H9 (cell line): ENCODE results near the gene NUDT9. TPM values are rescaled to one million over a fixed set of nuclear protein-coding genes. Genes with fewer than 3 reads are reported as not detected.

ENCODE experiments used
- DNase-seq: peaks from one replicate; pipeline ENCODE4 v3.0.0-alpha.2; 2017
- H2AFZ ChIP-seq: one replicate; pipeline ENCODE4 v1.6.1; 2013; ENCODE audit warnings: mild to moderate bottlenecking, low read length, control low read depth, moderate library complexity
- H2AK5ac ChIP-seq: 2 replicates; pipeline ENCODE4 v1.6.1; 2013; ENCODE audit warnings: low read length, control low read depth, mixed read lengths; ENCODE audit not compliant: insufficient read length
- H2BK120ac ChIP-seq: one replicate; pipeline ENCODE4 v1.6.1; 2013; ENCODE audit warnings: low read depth, mild to moderate bottlenecking, low read length, control low read depth, inconsistent platforms; ENCODE audit not compliant: poor library complexity, severe bottlenecking
- H2BK12ac ChIP-seq: 2 replicates; pipeline ENCODE4 v1.6.1; 2013; ENCODE audit warnings: low read length, control low read depth, mixed read lengths, low read depth; ENCODE audit not compliant: insufficient read length
- H2BK15ac ChIP-seq: 2 replicates; pipeline ENCODE4 v1.6.1; 2013; ENCODE audit warnings: low read depth, low read length, control low read depth
- H2BK20ac ChIP-seq: one replicate; pipeline ENCODE4 v1.6.1; 2013; ENCODE audit warnings: low read depth, mild to moderate bottlenecking, low read length, control low read depth, inconsistent platforms; ENCODE audit not compliant: poor library complexity, severe bottlenecking
- H2BK5ac ChIP-seq: 2 replicates; pipeline ENCODE4 v1.6.1; 2013; ENCODE audit warnings: low read length, control low read depth, mixed read lengths; ENCODE audit not compliant: insufficient read length
- H3K14ac ChIP-seq: 2 replicates; pipeline ENCODE4 v1.6.1; 2013; ENCODE audit warnings: low read length, control low read depth; ENCODE audit not compliant: insufficient read depth
- H3K18ac ChIP-seq: 2 replicates; pipeline ENCODE4 v1.6.1; 2013; ENCODE audit warnings: low read depth, mild to moderate bottlenecking, mixed read lengths, low read length, control low read depth; ENCODE audit not compliant: insufficient read length
- H3K23ac ChIP-seq: 2 replicates; pipeline ENCODE4 v1.6.1; 2013; ENCODE audit warnings: low read length, control low read depth, mixed read lengths, low read depth; ENCODE audit not compliant: insufficient read length
- H3K23me2 ChIP-seq: 2 replicates; pipeline ENCODE4 v1.6.1; 2013; ENCODE audit warnings: low read depth, mild to moderate bottlenecking, mixed read lengths, low read length, control low read depth; ENCODE audit not compliant: insufficient read length, poor library complexity, severe bottlenecking
- H3K27ac ChIP-seq: 2 replicates; pipeline ENCODE4 v1.5.1; 2013; ENCODE audit warnings: low read length, control low read depth, mixed read lengths, low read depth; ENCODE audit not compliant: insufficient read length
- H3K27me3 ChIP-seq: 2 replicates; pipeline ENCODE4 v1.6.1; 2013; ENCODE audit warnings: low read length, control low read depth, inconsistent platforms; ENCODE audit not compliant: insufficient read depth
- H3K4ac ChIP-seq: 2 replicates; pipeline ENCODE4 v1.6.1; 2013; ENCODE audit warnings: low read depth, mild to moderate bottlenecking, control low read depth, inconsistent platforms, low read length, moderate library complexity
- H3K4me1 ChIP-seq: 2 replicates; pipeline ENCODE4 v1.6.1; 2013; ENCODE audit warnings: low read length, control low read depth, inconsistent platforms; ENCODE audit not compliant: insufficient read depth
- H3K4me2 ChIP-seq: 2 replicates; pipeline ENCODE4 v1.6.1; 2013; ENCODE audit warnings: low read length, control low read depth, mixed read lengths; ENCODE audit not compliant: insufficient read length, insufficient read depth
- H3K56ac ChIP-seq: 2 replicates; pipeline ENCODE4 v1.6.1; 2013; ENCODE audit warnings: low read depth, mild to moderate bottlenecking, mixed read lengths, low read length, control low read depth; ENCODE audit not compliant: insufficient read length
- H3K79me1 ChIP-seq: 2 replicates; pipeline ENCODE4 v1.6.1; 2013; ENCODE audit warnings: low read depth, mild to moderate bottlenecking, moderate library complexity, low read length, control low read depth, inconsistent platforms; ENCODE audit not compliant: insufficient read depth, poor library complexity, severe bottlenecking
- H3K79me2 ChIP-seq: 2 replicates; pipeline ENCODE4 v1.6.1; 2013; ENCODE audit warnings: low read length, control low read depth, inconsistent platforms; ENCODE audit not compliant: insufficient read depth
- H3K9ac ChIP-seq: 2 replicates; pipeline ENCODE4 v1.6.1; 2013; ENCODE audit warnings: low read length, control low read depth, mixed read lengths; ENCODE audit not compliant: insufficient read length; ENCODE audit errors: extremely low read depth
- H3K9me3 ChIP-seq: one replicate; pipeline ENCODE4 v1.6.1; 2013; ENCODE audit warnings: low read depth, low read length, inconsistent platforms; ENCODE audit not compliant: control insufficient read depth
- H3T11ph ChIP-seq: one replicate; pipeline ENCODE4 v1.6.1; 2013; ENCODE audit warnings: mild to moderate bottlenecking, low read length, control low read depth, inconsistent platforms
- H4K20me1 ChIP-seq: one replicate; pipeline ENCODE4 v1.6.1; 2013; ENCODE audit not compliant: control insufficient read depth, insufficient read length, insufficient read depth
- H4K5ac ChIP-seq: 2 replicates; pipeline ENCODE4 v1.6.1; 2013; ENCODE audit warnings: low read depth, mild to moderate bottlenecking, mixed read lengths, low read length, control low read depth; ENCODE audit not compliant: insufficient read length
- H4K8ac ChIP-seq: replicated peaks from 2 replicates; pipeline ENCODE4 v1.6.1; 2013; ENCODE audit warnings: low read length, control low read depth, mixed read lengths, low read depth; ENCODE audit not compliant: insufficient read length
- H4K91ac ChIP-seq: 2 replicates; pipeline ENCODE4 v1.6.1; 2013; ENCODE audit warnings: low read depth, mild to moderate bottlenecking, moderate library complexity, mixed read lengths, low read length, control low read depth; ENCODE audit not compliant: insufficient read length
- H3K27ac Mint-ChIP-seq, 3 experiments: 2 replicates in 2 of 3; 3 replicates in 1 of 3; pipeline ENCODE4 v1.8.0; 2020 to 2021; ENCODE audit warnings: mixed read lengths in 3 of 3, mild to moderate bottlenecking in 1 of 3, moderate library complexity in 1 of 3
- H3K27me3 Mint-ChIP-seq: 2 replicates; pipeline ENCODE4 v1.8.0; 2021; ENCODE audit warnings: low read depth, mild to moderate bottlenecking, moderate library complexity, mixed read lengths
- H3K36me3 Mint-ChIP-seq, 3 experiments: 2 replicates in 2 of 3; 3 replicates in 1 of 3; pipeline ENCODE4 v1.8.0; 2020 to 2021; ENCODE audit warnings: low read depth in 3 of 3, mixed read lengths in 3 of 3; ENCODE audit not compliant: insufficient read depth in 1 of 3
- H3K4me1 Mint-ChIP-seq, 2 experiments: 2 replicates each; pipeline ENCODE4 v1.8.0; 2020; ENCODE audit warnings: mixed read lengths in 2 of 2
- H3K4me3 Mint-ChIP-seq, 2 experiments: 2 replicates in 1 of 2; 3 replicates in 1 of 2; pipeline ENCODE4 v1.8.0; 2020 to 2021; ENCODE audit warnings: mild to moderate bottlenecking in 2 of 2, mixed read lengths in 2 of 2, moderate library complexity in 1 of 2
- H3K9me3 Mint-ChIP-seq, 2 experiments: 2 replicates in 1 of 2; 3 replicates in 1 of 2; pipeline ENCODE4 v1.8.0; 2020; ENCODE audit warnings: mild to moderate bottlenecking in 2 of 2, mixed read lengths in 2 of 2, moderate library complexity in 1 of 2
- CTCF ChIP-seq: fragments of 200-600 bp; sonication (generic); conservative IDR thresholded peaks from 3 replicates; pipeline ENCODE4 v1.8.0; 2021; ENCODE audit warnings: antibody characterized with exemption, mild to moderate bottlenecking
- WGBS: extraction: QIAGEN DNeasy Blood & Tissue Kit; methylation state at CpG from one replicate; pipeline ENCODE4 v1.1.7; 2013; ENCODE audit warnings: missing lambda C conversion rate, low lambda C conversion rate, mixed read lengths; ENCODE audit not compliant: insufficient read length; ENCODE audit errors: extremely low coverage; 5-methylcytosine and 5-hydroxymethylcytosine counted together
- total RNA-seq: library from RNA; stranded (reverse); gene quantifications from 2 replicates; pipeline ENCODE4 v1.2.1, GENCODE V29; 2021

The NUDT9 gene
- total RNA-seq, 1 experiment from 2014 or later: 28.5 TPM

- Histone ChIP-seq H3K4me2 (no peak overlapping the region), H2BK20ac (no peak overlapping the region), H3K4me1 (no peaks in the 10 kb centered on the region), H4K91ac (no peak overlapping the region), H3K23ac (no peak overlapping the region), H4K5ac (no peak overlapping the region), H4K20me1 (no peaks in the 10 kb centered on the region), H3K14ac (no peak overlapping the region), H3K9me3 (no peaks in the 10 kb centered on the region), H3K56ac (no peak overlapping the region), H3K4ac (no peak overlapping the region), H4K8ac (no peak overlapping the region), H3K27ac (no peak overlapping the region), H2BK120ac (no peak overlapping the region), H3K79me2 (no peaks in the 10 kb centered on the region), H3K9ac (no peak overlapping the region), H3K27me3 (no peaks in the 10 kb centered on the region; the same call in 1 of the 2 replicates), H2BK15ac (no peak overlapping the region), H3K23me2 (no peaks in the 10 kb centered on the region), H2BK5ac (no peak overlapping the region), H3K79me1 (no peaks in the 10 kb centered on the region), H2AFZ (no peak overlapping the region), H3K18ac (no peak overlapping the region), H3T11ph (no peak overlapping the region), H2AK5ac (no peak overlapping the region), H2BK12ac (no peak overlapping the region)
- Mint-ChIP-seq H3K27me3 (no peaks in the 10 kb centered on the region), H3K9me3 (peaks cover 7 to 11% of the 10 kb centered on the region in 2 experiments), H3K4me1 (no peaks in the 10 kb centered on the region), H3K36me3 (peaks cover 16 to 27% (median 20%) of the 10 kb centered on the region in 3 experiments), H3K27ac (no peak overlapping the region), H3K4me3 (no peak overlapping the region)
- WGBS: no CpG with 5 or more reads among the region's 2 CpGs
- no peak for TF ChIP-seq CTCF
- no peak for DNase-seq
Measured at GRCh38 chr4:87382116-87382515, 40.3 kb upstream of the NUDT9 start.
